Brain microvascular endothelial cell (primary cell): ENCODE data around the gene SMAD1.

Experiments used
- DNase-seq: peaks from one replicate; pipeline ENCODE4 v3.0.0-alpha.2; 2020
- H3K27ac ChIP-seq: fragments of 250-450 bp; sonication (Bioruptor Pico); 2 replicates; pipeline ENCODE4 v1.5.1; 2020; ENCODE audit warnings: mild to moderate bottlenecking, moderate library complexity
- H3K27me3 ChIP-seq: fragments of 250-450 bp; sonication (Bioruptor Pico); replicated peaks from 2 replicates; pipeline ENCODE4 v1.5.1; 2020; ENCODE audit warnings: mild to moderate bottlenecking
- H3K36me3 ChIP-seq: fragments of 250-450 bp; sonication (Bioruptor Pico); replicated peaks from 2 replicates; pipeline ENCODE4 v1.5.1; 2020; ENCODE audit warnings: mild to moderate bottlenecking
- H3K4me3 ChIP-seq: 2 replicates; pipeline ENCODE4 v1.5.1; 2011; ENCODE audit warnings: low read depth, mild to moderate bottlenecking, control low read depth, low read length, moderate library complexity
- CTCF ChIP-seq: IDR thresholded peaks from 2 replicates; pipeline ENCODE4 v1.5.1; 2011; ENCODE audit warnings: low read depth, mild to moderate bottlenecking, moderate library complexity, low read length, control low read depth, inconsistent platforms; ENCODE audit errors: missing control alignments
- in situ Hi-C: cut with HindIII; loops from 2 replicates; pipeline ENCODE4 v1.10.0; 2017; ENCODE audit warnings: low sequenced_read_pairs, low pct_ligation_motif_present

SMAD1 gene

GRCh38 chr4:145490361-145490760, 8.7 kb downstream of the SMAD1 start:
- Histone ChIP-seq H3K27me3 (no peaks in the 10 kb centered on the region), H3K27ac (no peak overlapping the region), H3K36me3 (no peaks in the 10 kb centered on the region), H3K4me3 (no peak overlapping the region)
- no peak for TF ChIP-seq CTCF
- in situ Hi-C loops = no loop called here
- no peak for DNase-seq

- DNase-seq = no peak
- no peak overlapping the region for H3K27ac ChIP-seq
- H3K36me3 ChIP-seq = no peaks in the 10 kb centered on the region
- H3K4me3 ChIP-seq = no peak overlapping the region
- no peaks in the 10 kb centered on the region for H3K27me3 ChIP-seq
- in situ Hi-C loops = no loop called here
- no peak for TF ChIP-seq CTCF
These were observed 9.1 kb downstream of the SMAD1 start for GRCh38 chr4:145490796-145491195.

GRCh38 chr4:145492376-145492775, 10.7 kb downstream of the SMAD1 start:
- TF ChIP-seq CTCF = no peak
- in situ Hi-C loops = no loop called here
- Histone ChIP-seq H3K36me3 (no peaks in the 10 kb centered on the region), H3K4me3 (no peak overlapping the region), H3K27me3 (no peaks in the 10 kb centered on the region), H3K27ac (no peak overlapping the region)
- DNase-seq = no peak

- H3K36me3 ChIP-seq = no peaks in the 10 kb centered on the region
- H3K27me3 ChIP-seq = no peaks in the 10 kb centered on the region
- TF ChIP-seq CTCF = no peak
- in situ Hi-C loops = no loop called here
- H3K27ac ChIP-seq = no peak overlapping the region
- DNase-seq = no peak
- no peak overlapping the region for H3K4me3 ChIP-seq
These were observed 11.5 kb downstream of the SMAD1 start for GRCh38 chr4:145493166-145493565.

- Histone ChIP-seq H3K27ac (no peak overlapping the region), H3K36me3 (no peaks in the 10 kb centered on the region), H3K4me3 (no peak overlapping the region), H3K27me3 (no peaks in the 10 kb centered on the region)
- in situ Hi-C loops = no loop called here
- DNase-seq = no peak
- no peak for TF ChIP-seq CTCF
These were observed 13.1 kb downstream of the SMAD1 start for GRCh38 chr4:145494666-145495270.

- H3K27me3 ChIP-seq = no peaks in the 10 kb centered on the region
- in situ Hi-C loops = no loop called here
- H3K27ac ChIP-seq = no peak overlapping the region
- no peaks in the 10 kb centered on the region for H3K36me3 ChIP-seq
- DNase-seq = no peak
- no peak overlapping the region for H3K4me3 ChIP-seq
- no peak for TF ChIP-seq CTCF
These were observed 14.6 kb downstream of the SMAD1 start for GRCh38 chr4:145496292-145496691.
